Ammon's horn (tissue), 1 donor: Measurements from ENCODE around the gene CAMSAP2.

Experiments used
- DNase-seq: peaks from one replicate; pipeline ENCODE4 v3.0.0-alpha.2; 2016; ENCODE audit warnings: low spot score

The CAMSAP2 gene

DNA sequence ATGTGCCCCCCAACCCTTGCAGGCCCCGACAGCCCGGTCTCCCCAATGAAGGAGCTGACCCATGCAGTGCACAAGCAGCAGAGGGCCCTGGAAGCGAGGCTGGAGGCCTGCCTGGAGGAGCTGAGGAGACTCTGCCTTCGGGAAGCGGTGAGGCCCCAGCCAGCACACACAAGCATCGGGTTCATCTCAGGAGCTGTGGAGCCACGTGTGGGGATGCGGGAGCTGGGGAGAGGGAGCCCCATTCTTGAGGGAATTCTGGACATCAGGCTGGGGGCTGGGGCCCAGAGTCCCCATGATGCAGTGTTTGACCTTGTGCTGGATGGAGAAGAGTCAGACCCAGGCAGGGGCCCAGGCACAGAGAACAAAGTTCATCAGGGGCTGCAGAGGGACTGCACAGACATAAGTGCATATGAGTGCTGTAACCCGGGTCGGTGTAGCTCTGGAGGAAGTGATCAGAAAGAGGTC, 160.8 kb downstream of the CAMSAP2 start:
- no peak for DNase-seq

DNA sequence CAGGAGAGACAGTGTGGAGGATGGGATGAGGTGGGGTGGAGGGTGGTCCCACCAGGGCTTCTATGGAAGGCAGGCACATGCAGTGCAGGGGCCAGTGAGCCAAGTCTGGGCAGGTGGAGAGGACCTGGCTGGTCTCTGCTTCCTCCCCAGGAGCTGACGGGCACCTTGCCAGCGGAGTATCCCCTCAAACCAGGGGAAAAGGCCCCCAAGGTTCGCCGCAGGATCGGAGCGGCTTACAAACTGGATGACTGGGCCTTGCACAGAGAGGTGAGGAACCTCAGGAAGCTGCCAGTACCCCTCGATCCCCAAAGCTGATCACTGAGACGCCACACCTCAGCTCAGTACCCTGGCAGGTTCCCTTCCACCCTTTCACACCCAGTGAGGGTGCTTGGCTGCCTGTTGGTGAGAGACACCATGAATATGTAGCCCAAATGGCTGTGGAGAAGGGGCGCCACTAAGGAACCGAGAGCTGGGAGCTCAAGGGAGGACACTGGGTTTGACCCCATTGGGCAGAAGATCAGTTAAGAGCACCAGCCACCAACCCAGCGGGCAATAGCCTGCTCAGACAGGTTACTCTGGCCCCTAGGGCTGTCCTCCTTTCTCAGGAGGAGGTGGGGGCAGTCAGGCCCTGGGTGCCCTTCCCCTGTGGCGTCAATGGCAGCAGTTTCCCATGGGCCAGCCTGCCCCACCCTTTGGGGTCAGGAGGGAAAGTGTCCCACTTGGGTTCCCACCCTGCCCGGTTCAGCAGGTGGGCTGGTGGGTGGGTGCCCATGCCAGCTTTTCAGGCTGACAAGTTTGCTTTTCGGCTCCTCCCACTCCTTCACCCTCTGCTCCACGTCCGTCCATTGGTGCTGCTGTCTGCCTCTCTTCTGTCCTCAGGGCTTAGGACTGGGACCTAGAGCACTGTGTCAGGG, 161.5 kb downstream of the CAMSAP2 start:
- no peak for DNase-seq

DNA sequence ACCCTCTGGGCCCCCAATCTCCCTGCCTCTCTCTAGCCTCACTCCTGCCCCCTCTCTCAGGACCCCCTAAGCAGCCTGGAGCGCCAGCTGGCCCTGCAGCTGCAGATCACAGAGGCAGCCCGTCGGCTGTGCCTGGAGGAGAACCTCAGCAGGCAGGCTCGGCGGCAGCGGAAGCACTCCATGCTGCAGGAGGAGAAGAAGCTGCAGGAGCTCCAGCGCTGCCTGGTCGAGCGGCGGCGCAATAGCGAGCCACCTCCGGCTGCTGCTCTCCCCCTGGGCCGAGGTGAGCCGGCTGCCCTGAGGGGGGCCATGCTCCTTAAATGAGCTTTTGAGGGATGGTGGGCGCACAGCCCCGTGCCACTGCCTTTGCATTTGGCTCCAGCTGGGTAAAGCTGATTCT, 162.2 kb downstream of the CAMSAP2 start:
- DNase-seq: no peak

DNA sequence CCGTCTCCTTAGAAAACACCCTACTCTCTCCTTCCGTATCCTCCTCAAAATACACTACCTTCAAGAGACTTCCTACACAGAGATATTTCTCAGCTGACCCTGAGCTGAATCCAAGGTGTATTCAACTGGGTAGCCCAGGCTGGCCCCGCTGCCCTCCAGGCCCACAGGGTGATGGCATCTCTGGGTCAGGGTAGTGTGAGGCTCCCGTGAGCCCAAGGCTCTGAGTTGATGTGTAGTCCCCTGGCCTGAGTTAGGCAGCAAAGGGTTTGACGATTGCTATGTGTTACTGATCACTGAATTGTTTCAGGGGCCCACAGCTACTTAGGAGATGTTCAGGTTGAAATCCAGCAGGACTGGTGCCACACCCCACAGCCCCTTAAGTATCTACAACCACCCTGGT, 162.7 kb downstream of the CAMSAP2 start:
- DNase-seq: no peak

DNA sequence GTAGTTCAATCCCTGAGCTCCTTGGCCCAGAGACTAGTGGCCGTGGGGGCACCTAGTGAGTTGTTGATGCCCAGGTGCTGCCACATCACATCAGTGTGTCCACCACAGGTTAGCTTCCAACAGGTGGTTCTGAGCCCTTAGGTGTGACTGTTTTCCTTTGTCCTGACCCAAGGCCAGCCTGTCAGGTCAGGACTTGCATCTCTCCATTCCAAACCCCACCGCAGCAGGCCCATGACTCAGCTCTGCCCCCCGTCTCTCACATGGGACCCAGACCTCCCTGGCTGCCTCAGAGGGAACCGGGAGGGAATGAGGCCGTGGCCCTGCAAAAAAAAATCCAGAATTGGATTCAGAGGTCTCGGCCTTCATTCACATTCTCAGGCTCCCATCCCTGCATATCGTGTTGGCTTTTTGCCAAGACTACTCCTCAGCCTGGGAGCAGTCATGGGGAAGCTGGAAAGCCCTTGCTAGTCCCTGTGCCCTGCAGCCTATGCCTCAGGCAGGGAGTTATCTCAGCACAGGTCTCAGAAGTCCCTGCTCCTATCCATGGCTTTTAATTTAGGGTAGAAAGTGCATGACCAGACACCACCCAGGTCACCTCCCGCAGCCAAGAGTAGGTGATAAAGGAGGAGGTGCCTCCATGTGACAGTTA, 163.2 kb downstream of the CAMSAP2 start:
- no peak for DNase-seq

DNA sequence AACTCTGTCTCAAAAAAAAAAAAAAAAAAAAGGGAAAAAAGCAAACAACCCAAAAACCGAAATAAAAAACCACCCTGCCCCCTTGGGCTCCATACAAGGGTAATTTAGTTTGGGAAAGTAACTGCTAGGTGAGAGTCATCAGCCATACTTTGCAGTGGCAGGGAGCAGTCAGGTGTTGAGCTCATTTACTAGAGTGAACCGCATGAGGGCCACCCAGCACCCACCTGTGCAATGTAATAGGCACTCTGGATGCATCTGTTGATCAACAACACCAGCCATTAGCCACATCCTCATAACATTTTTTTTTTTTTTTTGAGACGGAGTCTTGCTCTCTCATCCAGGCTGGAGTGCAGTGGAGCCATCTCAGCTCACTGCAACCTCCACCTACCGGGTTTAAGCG, 165.1 kb downstream of the CAMSAP2 start:
- no peak for DNase-seq

DNA sequence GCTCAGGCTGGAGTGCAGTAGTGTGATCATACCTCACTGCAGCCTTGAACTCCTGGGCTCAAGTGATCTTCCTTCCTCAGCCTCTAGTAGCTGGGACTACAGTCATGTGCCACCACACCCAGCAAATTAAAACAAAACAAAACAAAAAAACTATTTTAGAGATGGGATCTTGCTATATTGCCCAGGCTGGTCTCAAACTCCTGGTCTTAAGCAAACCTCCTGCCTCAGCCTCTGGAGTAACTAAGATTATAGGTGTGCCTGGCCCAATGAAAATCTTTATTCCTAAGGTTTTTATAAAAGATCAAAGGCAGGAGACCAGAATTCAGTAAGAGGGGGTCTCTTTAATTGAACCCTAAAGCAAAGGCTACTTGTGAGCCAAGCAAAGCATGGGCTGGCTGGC, 166.1 kb downstream of the CAMSAP2 start:
- DNase-seq: no peak

DNA sequence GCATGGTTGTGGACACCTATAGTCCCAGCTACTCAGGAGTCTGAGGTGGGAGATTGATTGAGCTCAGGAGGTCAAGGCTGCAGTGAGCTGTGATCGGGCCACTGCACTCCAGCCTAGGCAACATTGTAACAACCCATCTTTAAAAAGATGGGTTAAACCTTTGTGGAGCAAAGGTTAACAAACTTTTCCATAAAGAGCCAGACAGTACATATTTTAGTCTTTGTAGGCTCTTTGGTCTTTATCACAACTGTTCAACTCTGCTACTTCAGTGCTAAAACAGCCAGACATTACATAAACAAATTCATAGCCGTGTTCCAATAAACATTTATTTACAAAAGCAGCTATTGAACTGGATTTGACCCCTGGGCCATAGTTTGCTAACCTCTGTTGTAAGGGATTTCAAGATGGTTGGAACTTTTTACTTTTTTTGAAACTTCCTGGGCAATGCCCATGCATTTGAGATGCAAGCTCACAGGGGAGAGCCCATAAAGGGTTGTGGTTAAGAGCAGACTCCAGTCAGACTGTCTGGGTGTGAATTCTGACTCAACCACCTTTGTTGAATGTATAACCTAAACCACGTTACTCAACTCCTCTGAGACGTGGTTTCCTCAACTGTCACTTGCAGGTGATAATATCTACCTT, 166.8 kb downstream of the CAMSAP2 start:
- no peak for DNase-seq

DNA sequence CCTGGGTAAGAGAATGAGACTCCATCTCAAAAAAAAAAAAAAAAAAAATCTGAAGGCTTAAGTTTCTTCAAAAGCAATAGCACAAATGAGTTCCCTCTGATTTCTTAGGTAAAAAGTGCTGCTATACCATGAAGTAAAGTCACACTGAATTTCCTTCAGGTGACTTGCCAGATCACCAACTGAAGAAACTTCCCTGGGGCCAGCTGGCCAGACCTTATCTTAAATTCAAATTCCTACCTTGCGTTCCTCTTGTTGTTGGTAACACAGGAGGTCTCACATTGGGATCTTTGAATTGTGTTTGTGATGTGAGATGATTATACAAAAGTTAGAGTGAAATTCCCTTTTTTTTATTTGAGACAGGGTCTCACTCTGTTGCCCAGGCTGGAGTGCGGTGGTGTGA, 167.8 kb downstream of the CAMSAP2 start:
- no peak for DNase-seq

DNA sequence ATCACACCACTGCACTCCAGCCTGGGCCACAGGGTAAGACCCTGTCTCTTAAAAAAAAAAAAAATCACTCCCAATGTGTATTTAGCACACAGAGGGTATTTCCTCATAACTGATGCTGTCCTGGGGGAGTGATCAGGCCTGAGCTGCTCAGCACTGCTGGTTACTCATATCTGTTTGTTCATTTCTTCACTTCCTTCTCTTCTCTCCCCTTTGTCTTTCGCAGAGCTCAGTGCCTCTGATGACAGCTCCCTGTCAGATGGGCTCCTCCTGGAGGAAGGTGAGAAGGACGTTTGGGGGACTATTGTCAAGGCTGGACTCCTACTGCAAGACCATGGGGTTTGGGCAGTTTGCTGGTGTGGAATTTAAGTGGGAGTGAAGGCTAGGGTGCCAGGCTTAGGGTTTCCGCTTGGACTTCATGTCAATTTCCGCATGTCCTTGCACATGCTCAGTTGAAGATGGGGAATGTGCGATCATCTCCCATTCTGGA, 169.0 kb downstream of the CAMSAP2 start:
- DNase-seq: no peak

DNA sequence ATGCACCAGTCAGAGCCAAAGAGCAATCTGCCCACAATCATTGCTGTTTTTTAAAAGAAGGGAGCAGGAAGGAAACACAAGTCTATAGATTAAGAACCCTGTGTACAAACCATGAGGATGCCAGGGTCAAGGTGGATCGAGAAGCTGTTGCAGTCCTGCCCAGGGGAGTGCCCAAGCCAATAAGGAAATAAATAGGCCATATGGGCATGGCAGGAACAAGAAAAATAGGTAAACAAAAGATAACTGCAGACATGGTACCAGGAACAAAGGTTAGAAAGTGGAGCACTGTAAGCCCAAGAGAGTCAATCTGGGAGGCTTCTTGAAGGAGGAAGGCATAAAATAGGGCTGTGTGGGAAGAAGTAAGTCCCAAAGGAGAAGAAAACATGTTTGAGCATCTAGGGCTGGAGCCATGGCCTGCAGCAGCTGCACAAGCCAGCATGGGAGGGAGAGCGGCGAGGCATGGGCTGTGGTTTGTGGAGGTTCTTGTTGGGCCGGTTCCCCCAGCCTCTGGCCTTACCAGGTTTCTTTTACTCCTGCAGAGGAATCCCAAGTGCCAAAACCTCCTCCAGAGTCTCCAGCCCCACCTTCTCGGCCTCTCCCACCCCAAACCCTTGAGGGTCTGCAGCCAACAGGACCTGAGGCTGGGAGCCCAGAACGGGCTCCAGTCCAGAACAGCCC, 169.6 kb downstream of the CAMSAP2 start:
- DNase-seq: no peak

DNA sequence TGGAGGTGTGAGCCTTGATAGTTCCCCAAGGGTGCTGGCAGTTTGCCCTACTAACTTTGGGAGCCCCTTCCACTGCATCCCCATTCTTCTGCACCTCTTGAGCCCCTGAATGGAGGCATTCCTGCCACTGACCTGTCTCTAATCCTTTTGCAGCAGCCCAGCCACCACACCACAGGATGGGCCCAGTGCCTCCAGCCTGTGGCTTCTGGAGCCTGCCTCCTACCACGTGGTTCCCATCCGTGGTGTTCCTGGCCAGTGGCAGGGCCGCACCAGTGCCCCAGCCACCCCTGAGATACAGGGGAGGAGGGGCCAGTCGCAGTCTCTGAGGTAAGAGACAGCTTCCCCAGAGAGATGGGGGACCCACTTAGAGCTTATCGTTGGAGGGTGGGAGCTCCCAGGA, 170.4 kb downstream of the CAMSAP2 start:
- DNase-seq: no peak

DNA sequence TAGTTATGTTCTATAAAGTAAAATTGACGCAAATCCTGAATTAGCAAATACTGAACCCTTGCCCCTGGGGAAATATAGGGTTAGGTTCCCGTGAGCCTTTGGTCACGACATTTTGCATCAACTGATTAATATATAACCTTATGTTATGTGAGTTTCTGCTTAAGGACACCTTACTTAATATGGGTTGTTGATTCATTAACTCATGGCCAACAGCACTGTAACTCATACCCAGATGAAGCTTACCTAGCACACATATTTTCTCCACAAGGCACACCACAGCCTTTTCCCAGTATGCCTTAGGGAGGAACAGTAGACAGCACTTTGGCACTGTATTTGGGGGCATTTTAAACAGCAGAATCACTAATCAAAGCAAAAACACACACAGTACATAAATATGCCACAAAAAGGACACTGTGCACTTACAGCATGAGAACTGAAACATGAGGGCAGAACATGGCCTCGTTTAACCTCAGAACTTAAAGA, 171.1 kb downstream of the CAMSAP2 start:
- no peak for DNase-seq
